ENCODE measurements around the gene DHH. TPM values are rescaled to one million over a fixed set of nuclear protein-coding genes. Genes with fewer than 3 reads are reported as not detected.

The DHH gene
- total and polyA plus RNA-seq, 2 experiments from 2014 or later = not detected

- under 1% methylated on average over 48 of the region's 70 CpGs for WGBS (ENCODE audit: low lambda C conversion rate, missing lambda C conversion rate)
- TF ChIP-seq CTCF (IDR thresholded peaks at IDR 0.05; ENCODE audit: poor library complexity) = no peak
- TF ChIP-seq EZH2 (IDR thresholded peaks at IDR 0.05; ENCODE audit: borderline replicate concordance) = no peak
- no peak for TF ChIP-seq EZH2phosphoT487 (IDR thresholded peaks at IDR 0.05; ENCODE audit: low read depth, severe bottlenecking, unreplicated experiment)
- peak; percentile 69 for DNase-seq (ENCODE audit: low spot score)
- Histone ChIP-seq H3K4me3 (peak overlapping the region; percentile 100), H3K79me2 (peaks cover 63% of the 10 kb centered on the region), H2AFZ (peak overlapping the region; percentile 36), H3K4me2 (peak overlapping the region; percentile 99), H3K27me3 (no peaks in the 10 kb centered on the region), H3K9me2 (replicated peaks; ENCODE audit: insufficient read depth) (no peaks in the 10 kb centered on the region), H4K20me1 (ENCODE audit: insufficient read depth, poor library complexity, severe bottlenecking) (peaks cover 51% of the 10 kb centered on the region), H3K4me1 (ENCODE audit: insufficient read depth) (peaks cover 34% of the 10 kb centered on the region), H3K27ac (peak overlapping the region; percentile 99), H3K36me3 (replicated peaks; ENCODE audit: insufficient read depth, low read depth) (no peaks in the 10 kb centered on the region), H3K9me3 (ENCODE audit: low read depth) (no peaks in the 10 kb centered on the region)
Measured at GRCh38 chr12:49059299-49060171, 35.1 kb downstream of the DHH start.

- WGBS (ENCODE audit: low lambda C conversion rate, missing lambda C conversion rate) = 0% methylated on average over 1 of the region's 1 CpG
- Histone ChIP-seq H3K9me2 (replicated peaks; ENCODE audit: insufficient read depth) (no peaks in the 10 kb centered on the region), H3K4me3 (peak overlapping the region; percentile 100), H3K9me3 (ENCODE audit: low read depth) (no peaks in the 10 kb centered on the region), H3K27me3 (no peaks in the 10 kb centered on the region), H3K36me3 (replicated peaks; ENCODE audit: insufficient read depth, low read depth) (no peaks in the 10 kb centered on the region), H3K27ac (peak overlapping the region; percentile 99), H3K4me1 (ENCODE audit: insufficient read depth) (peaks cover 34% of the 10 kb centered on the region), H4K20me1 (ENCODE audit: insufficient read depth, poor library complexity, severe bottlenecking) (peaks cover 57% of the 10 kb centered on the region), H2AFZ (no peak overlapping the region), H3K79me2 (peaks cover 69% of the 10 kb centered on the region), H3K4me2 (peak overlapping the region; percentile 99)
- TF ChIP-seq CTCF (IDR thresholded peaks at IDR 0.05; ENCODE audit: poor library complexity) (no peak), EZH2 (IDR thresholded peaks at IDR 0.05; ENCODE audit: borderline replicate concordance) (no peak), EZH2phosphoT487 (IDR thresholded peaks at IDR 0.05; ENCODE audit: low read depth, severe bottlenecking, unreplicated experiment) (no peak)
- DNase-seq (ENCODE audit: low spot score) = no peak
Measured at GRCh38 chr12:49059045-49059298, 35.6 kb downstream of the DHH start.

- H4K20me1 ChIP-seq (ENCODE audit: insufficient read depth, poor library complexity, severe bottlenecking) = peaks cover 60% of the 10 kb centered on the region
- WGBS (ENCODE audit: low lambda C conversion rate, missing lambda C conversion rate) = 9% methylated on average over 5 of the region's 5 CpGs
Measured at GRCh38 chr12:49058366-49059044, 36.1 kb downstream of the DHH start.

More at GRCh38 chr12:49058366-49059044, 36.1 kb downstream of the DHH start:
- H3K9me2 ChIP-seq (replicated peaks; ENCODE audit: insufficient read depth) = no peaks in the 10 kb centered on the region
- H3K9me3 ChIP-seq (ENCODE audit: low read depth) = no peaks in the 10 kb centered on the region
- H3K27ac ChIP-seq = no peak overlapping the region
- H3K27me3 ChIP-seq = no peaks in the 10 kb centered on the region
- H3K79me2 ChIP-seq = peaks cover 73% of the 10 kb centered on the region
- H3K36me3 ChIP-seq (replicated peaks; ENCODE audit: insufficient read depth, low read depth) = no peaks in the 10 kb centered on the region
- peaks cover 34% of the 10 kb centered on the region for H3K4me1 ChIP-seq (ENCODE audit: insufficient read depth)
- no peak for TF ChIP-seq EZH2 (IDR thresholded peaks at IDR 0.05; ENCODE audit: borderline replicate concordance)
- no peak for TF ChIP-seq EZH2phosphoT487 (IDR thresholded peaks at IDR 0.05; ENCODE audit: low read depth, severe bottlenecking, unreplicated experiment)
- TF ChIP-seq CTCF (IDR thresholded peaks at IDR 0.05; ENCODE audit: poor library complexity) = no peak
- no peak overlapping the region for H2AFZ ChIP-seq
- DNase-seq (ENCODE audit: low spot score) = no peak
- H3K4me3 ChIP-seq = peak overlapping the region; percentile 100
- peak overlapping the region; percentile 99 for H3K4me2 ChIP-seq
